HG03064 (cell line): Measurements from ENCODE around the gene GRID1.

ENCODE experiments used
- ATAC-seq: cut with Tn5 transposase; IDR thresholded peaks from one replicate; pipeline ENCODE4 v1.9.1; 2021; ENCODE audit warnings: low read depth; ENCODE audit not compliant: unreplicated experiment

Gene GRID1

DNA sequence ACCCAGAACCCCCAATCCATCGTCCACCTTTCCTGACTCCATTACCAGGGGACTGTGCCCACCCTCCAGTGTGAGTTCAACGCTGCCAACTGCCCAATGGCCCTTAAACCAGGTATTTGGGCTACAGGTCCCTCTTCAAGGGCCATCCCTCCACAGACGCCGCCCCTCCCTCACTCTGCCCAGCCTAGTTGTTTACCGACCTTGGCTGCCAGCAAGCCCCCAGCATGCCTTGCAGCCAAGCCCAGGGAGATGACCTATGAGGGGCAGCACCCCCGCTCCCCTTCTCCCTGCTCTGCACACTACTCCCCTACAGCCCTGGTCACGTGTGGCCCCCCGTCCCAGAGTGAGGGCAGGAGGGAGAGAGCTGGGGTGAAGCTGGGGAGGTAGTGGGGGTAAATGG, 147.3 kb downstream of the GRID1 start:
- no peak for ATAC-seq

DNA sequence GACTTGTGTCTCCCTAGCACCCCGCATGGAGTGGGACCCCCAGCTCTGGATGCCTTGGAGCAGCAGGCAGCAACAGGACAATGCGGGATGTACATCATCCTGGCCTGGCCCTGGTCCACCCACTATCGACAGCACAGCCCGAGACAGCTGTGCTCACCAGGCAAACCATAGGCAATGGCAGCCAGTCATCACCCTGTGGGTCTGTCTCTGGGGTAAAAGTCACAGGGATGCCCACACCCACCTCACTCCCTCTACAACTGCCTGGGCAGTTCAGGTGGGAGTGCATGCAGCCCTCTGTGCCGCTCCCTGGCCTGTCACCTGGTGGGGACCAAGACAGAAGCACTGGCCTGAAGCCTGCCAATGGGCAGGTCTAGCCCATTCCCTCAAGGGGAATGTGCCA, 147.8 kb downstream of the GRID1 start:
- no peak for ATAC-seq

DNA sequence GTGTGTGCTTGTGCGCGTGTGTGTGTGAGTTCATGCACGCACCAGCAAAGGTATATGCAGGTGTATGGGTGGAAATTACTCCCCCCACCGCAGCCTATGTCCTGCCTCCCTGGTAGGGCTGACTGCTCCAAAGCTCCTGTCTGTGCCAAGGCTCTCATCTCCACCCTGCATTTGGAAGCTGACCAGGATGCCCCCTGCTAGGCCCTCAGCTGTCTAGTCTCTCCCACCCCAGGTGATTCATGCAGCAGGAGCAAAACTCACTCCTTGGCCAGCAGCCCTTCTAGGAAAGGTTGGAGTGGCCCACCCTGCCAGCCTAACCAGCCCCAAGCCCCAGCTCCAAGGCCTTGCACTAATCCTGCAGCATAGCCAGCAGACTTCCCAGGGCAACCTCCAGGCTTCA, 148.4 kb downstream of the GRID1 start:
- no peak for ATAC-seq

DNA sequence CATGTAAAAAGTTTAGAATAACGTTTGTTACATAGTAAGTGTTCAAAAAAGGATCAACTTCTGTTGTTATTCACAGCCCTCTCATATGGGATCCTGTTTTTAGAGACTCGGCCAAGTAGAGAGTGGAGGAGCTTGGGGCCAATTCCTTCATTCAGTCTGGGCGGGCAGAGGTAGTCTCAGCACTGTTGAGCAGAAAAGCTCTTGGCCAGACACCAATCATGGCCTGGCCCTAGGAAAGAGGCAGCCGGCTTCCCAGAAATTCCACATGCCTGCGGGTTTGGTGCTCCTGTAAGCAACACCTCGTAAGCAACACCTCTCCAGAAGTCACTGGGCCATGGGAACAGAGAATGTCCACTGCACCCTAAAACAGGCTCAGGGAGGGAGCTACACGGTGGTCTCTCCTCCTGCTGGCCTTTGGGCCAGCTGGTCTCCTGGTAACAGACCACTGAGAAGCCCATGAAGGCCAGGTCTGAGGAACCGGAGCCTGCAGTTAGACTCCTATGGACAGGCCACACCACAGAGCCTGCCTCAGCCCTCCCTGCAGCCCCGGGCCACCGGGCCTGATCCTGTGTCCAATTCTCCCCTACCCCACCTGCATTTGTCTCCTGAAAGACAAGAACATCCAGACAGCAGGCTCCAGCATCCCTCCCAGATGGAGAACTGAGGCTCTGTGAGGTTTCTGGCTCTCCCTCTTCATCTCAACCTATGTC, 149.1 kb downstream of the GRID1 start:
- ATAC-seq: no peak

DNA sequence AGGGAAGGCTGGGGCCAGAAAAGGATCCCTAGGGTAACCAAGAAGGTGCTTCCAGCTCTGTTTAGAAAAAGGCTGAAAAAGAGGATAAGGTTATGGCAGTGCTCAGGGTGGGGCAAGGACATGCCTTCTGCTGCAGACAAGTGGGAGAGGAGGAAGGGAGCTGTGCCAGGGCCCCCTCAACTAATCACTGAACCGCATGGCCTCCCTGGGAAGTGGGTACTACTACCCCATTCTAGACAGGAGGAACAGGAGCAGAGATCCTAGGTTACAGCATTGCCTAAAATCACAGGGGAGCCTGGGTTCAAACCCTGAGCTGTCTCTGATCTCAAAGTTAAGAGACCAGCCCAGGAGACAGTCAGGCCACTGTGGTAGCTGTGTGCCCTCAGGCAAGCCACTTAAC, 149.7 kb downstream of the GRID1 start:
- ATAC-seq: no peak

DNA sequence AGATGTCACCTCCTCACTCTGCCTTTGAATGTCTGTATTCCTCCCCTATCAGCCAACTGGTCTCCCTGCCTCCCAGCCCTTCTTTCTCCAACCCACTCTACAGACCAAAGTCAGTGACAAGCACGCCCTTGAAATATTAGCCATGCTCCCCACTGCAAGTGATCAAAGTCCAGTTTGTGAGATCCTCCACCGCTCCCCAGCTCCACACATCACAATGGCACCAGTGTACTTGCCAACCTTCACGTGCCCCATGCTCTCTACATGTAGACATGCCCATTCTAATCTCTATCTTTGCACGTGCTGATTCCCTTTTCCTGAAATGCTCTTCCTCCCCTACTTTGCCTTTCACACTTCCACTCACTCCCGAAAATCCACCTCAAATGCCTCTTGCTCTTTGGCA, 150.9 kb downstream of the GRID1 start:
- ATAC-seq: no peak

DNA sequence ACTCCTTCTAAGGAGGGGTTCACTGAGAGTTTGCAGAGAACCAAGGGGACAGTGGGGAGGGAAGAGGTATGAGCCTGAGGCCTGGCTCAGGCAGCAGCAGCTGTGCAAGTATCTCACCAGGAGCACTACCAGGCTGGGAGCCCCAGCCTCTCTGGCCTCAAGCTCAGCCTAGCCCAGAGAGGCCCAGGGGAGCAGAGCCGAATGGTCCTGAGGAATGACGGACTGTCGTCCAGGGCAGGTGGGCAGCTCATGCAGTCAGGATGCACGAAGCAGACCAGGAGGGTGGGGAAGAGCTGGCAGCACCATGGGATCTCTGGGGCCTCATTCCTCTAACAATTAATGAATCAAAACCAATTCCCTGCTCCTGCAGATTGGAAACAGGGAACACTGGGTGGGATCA, 151.5 kb downstream of the GRID1 start:
- no peak for ATAC-seq

DNA sequence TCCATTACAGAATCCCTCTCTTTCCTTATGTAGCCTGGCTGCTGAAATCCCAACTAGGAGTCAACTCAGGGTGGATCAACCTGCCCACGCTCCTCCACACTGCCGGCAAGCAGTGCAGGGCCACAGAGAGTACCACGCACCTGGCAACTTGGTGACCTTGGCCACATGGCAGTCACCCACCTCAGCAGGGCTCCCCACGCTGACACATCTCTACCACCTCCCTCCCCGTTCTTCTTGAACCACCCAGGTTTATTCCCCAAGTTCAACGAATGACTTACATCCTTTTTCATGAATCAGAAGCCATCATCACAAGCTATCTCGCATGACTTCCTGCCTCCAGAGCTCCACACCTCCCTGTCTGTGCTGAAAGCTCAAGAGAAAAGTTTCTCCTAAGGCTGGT, 153.4 kb downstream of the GRID1 start:
- no peak for ATAC-seq

DNA sequence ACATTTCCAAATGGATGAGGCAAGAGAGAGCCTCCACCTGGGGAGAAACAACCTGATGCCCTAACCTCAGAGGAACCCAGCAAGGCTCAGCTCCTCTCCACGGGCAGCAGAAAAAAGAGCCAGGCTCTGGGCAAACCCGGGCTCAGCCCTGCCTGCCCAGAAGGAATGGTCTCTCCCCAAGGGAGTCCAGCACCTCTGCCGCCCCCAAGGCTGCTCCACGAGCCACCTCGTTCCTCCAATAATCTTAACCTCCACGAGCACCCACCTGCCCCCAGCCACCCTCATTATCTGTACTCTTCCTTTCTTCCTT, 154.2 kb downstream of the GRID1 start:
- ATAC-seq: no peak

DNA sequence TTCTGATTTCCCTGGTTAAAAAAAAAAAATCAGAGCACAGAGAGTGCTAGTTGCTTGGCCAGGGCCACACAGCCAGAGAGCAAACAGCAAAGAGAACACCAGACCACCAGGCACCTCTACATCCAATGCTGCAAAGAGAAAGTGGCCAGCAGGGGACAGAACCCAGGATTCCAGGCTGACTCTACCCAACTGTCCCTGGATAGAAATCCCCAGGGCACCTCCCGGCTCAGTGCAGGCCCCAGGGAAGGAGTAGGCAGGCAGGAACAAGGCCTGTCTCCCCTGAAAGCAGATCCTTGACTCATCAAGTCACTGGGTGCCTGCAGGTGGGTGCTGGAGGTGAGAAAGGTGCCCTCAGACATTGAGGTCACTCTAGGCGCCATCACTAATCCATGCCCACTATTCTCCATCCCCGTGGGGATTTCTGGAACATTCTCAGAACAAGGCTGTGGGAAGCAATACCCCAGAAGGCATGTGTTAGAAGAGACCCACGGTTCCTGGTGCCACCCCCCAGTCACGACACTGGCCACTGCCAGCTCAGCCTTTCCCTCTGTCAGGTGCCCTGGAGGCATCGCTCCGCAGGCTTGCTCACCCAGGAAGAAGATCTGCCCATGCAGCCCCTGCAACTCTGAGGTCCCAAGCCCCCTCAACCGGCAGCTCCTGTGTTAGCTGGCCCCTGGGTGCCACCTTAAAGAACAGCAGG, 154.8 kb downstream of the GRID1 start:
- no peak for ATAC-seq

DNA sequence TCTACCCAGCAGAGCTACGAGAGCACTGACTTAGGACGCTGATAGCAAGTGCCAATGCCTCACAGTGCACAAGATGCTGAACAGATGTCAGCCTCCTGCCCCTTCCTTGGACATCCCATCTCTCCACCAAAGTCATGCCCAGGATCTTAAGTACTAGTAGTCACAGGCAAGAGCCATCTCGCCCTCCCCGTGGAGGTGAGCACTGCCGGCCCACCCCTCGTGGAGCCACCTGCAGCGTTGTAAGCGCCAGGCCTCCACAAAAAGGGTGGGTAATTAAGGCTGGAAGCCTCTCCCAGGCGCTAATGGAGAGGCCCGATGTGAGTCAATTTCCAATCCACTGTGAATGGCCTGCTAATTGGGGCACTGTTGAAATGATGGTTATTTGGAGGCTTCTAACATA, 156.2 kb downstream of the GRID1 start:
- ATAC-seq: no peak

DNA sequence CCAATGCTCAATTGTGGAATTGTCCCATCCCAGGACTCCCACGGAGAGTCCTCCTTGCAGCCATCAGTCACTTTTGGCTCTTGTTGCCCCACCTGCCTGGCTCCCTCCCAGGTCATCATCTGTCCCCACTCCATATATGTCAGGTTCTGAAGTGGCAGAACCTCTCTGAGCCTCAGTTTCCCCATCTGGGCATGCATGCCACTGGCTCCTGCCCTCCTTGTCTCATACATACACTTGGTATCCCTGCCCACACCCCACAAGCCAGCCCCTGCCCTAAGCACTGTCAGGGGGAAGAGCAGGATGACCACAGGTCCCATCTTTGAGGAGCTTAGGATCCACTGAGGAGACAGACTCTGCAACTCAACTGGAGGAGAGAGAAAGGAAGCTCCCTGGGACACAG, 156.9 kb downstream of the GRID1 start:
- no peak for ATAC-seq

DNA sequence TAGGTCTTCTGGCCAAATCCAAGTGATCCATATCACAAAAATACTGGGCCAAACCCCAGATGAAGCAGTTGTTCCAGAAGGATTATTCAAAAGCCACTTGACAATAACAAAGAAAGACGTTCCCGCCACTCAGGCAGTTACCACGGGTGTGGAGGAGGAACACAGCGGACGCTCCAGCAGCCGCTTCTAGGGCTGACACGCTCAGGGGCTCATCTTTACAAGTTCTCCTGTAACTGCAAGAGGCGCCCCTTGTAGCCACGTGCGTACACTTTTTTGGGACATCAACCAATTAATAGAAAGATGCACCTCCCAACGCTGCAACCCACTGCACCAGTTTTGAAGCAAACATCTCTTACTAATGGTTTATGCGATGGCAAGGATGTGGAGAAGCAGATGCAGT, 159.4 kb downstream of the GRID1 start:
- ATAC-seq: no peak

DNA sequence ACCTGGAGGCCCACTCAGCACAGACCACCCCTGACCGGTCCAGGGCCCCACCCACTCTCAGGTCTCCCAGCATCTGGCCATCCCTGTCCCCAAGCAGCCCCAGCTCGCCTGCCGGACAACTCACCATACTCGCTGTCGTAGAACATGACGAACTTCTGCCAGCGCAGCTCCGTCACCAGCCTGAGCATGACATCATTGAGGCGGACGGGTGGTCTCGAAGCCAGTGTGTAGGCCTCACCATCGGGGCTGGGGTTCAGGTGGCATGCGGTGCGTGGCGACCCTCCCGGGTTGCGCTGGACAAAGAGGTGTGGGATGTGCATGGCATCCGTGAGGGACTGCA, 160.4 kb downstream of the GRID1 start:
- ATAC-seq: no peak

DNA sequence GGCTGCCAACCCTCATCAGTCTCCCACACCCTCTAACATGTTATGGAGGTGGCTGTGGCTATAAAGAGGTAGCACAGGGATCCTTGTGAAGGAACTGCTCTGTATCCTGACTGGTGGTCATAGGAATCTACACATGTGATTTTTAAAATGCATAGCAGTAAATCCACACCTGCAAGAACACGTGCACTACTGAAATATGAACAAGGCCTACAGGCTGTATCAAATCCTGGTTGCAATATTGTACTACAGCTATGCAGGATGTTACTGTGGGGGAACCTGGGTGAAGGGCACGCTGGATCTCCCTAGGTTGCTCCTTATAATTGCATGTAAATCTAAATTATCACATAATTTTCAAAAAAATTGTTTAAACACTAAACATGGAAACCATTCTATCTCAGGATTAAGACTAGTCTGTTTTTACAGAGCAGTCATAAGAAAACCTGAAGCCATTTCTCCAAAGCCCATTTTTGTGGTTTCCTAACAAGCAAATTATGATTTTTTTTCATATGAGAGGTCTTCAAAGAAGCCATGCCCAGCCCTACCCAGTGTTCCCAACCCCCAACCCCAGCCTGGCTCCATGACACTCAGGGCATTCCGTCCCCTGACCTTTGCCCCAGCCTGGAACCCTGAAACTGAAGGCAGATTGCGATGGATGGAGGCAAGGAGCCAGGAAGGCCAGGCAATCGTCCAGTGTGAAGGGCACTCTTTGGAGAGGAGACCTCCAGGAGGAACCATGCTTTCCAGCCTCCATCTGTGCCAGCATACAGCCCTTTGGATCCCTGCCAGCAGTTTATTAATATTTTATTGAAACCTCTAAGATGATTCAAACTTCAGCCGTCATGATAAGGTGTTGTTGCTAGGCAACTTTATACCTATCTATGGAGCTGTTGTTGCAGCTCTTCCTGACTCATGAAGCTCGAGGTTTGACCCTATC, 161.0 kb downstream of the GRID1 start:
- no peak for ATAC-seq

DNA sequence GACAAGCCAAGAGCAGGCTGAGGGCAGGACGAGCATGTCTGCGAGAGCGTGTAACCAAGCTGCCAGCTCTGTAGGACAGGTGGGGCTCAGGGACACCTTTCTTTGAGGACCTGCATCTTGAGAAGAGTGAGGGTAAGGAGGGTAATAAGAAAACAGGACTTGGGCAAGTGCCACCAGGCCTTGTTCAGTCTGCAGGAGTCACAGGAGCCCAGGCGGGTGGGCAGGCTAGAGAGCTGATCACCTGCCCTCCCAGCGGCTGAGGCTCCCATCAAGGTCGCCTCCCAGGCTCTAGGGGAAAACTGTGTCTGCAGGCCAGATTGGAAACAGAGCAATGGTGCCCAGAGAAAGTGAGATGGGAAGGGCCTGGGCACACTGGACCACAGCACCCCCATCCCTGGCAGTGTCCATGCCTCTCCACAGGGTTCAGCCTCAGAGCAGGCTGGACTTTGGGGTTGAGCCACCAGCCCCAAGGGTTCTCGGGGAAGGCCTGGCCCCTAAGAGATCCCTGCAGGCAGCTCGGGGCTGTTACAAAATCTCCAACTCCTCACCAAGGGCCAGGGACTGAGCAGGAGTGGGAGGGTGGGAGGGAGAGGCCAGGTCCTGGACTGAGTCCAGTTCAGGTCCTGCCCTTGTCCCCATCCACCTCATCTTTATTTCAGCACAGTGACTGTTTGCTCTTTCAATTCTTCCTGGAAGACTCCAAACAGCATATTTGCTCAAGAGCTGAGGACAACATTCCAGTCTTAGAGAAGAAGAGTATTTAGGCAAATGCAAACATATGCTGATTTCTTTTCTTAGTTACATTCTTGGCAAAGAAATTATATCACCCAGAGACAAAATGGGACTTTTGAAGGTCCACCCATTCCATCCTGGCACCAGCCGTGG, 161.9 kb downstream of the GRID1 start:
- no peak for ATAC-seq

DNA sequence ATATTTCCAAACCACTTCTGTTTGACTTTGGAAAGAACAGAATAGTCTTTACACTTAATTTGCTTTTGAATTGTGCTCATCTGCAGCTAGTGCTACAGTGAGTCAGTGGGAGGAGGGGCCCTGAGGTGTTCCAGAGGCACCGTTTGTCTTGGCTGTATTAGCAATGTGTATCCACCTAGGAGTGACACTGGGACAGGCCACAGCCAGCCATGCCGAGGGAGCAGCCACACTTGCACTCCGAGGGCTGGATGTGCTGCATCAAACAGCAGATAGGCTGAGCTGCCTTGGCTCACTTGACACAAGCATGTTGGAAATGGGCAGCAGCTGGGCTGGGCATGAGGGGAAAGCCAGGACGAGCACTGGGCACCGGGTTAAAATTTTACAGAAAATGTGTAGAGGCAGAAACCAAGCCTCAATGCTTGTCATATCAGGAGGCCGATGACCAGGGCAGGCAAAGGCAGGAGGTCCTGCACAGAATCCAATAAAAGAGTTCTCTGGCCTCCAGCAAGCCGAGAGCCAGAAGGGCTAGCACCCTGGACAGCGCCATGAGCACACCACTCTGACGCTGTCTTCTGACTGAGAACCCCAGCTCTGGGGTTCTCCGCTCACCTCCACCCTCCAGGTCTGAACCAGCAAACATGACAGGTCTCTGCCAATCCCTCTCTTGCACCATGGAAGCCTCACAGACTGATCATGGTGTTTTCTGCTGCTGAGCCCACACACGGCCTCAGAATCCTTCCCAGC, 163.3 kb downstream of the GRID1 start:
- no peak for ATAC-seq

DNA sequence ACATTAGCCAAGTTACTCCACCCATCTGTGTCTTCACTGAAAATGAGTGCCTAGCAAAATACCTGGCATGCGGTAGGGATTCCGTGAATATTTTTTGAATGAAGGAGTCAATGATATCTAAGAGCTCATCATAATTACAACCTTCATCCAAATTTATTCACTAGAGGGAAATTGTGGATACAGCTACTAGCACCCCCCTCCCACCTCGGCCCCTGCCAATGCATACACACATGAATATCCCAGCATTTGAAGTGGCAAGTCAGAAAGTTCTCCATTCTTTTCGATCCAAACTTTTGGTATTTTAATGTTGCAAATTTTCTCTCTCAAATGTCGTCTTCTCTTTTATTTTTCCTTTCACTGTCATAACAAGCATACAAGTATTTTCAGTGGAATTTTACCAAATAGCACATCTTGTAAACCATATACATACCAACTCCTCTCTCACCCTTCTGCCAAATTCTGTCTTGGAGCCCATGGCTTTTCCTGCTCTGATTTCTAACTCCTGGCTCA, 164.3 kb downstream of the GRID1 start:
- no peak for ATAC-seq

DNA sequence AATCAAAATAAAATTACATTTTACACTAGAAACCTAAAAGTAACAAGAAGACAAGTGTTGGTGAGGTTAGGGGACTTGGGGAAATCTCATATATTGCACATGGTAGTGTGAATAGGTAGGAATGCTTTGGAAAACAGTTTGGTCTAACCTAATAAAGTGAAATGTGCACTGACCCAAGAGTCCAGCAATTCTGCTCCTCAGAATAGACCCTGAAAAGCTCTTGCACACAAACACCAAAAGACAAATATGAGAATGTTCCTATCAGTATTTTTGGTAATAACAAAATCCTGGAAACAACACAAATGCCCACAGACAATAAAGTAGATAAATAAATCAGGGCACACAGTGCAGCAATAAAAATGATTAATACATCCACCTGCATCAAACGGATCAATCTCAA, 165.7 kb downstream of the GRID1 start:
- no peak for ATAC-seq

DNA sequence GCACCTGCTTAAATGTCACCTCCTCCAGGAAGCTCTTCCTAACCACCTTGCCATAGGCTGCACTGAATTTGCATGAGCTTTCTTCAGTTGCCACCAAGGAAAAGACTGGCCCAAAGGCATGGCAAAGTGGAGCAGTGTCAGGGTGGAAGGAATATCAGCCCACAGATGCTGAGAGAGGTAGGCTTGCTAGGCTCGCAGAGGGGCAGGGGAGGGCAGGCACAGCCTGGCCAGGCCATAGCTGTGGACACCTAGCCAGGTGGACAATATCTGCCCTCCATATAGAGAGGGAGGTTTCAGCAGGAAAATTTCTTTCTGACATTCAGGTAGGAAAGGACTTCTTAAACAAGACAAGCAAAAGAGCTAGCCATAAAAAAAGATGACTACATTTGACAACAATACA, 166.3 kb downstream of the GRID1 start:
- ATAC-seq: no peak
